Measurements from ENCODE around the gene PCID2.

The PCID2 gene

DNA sequence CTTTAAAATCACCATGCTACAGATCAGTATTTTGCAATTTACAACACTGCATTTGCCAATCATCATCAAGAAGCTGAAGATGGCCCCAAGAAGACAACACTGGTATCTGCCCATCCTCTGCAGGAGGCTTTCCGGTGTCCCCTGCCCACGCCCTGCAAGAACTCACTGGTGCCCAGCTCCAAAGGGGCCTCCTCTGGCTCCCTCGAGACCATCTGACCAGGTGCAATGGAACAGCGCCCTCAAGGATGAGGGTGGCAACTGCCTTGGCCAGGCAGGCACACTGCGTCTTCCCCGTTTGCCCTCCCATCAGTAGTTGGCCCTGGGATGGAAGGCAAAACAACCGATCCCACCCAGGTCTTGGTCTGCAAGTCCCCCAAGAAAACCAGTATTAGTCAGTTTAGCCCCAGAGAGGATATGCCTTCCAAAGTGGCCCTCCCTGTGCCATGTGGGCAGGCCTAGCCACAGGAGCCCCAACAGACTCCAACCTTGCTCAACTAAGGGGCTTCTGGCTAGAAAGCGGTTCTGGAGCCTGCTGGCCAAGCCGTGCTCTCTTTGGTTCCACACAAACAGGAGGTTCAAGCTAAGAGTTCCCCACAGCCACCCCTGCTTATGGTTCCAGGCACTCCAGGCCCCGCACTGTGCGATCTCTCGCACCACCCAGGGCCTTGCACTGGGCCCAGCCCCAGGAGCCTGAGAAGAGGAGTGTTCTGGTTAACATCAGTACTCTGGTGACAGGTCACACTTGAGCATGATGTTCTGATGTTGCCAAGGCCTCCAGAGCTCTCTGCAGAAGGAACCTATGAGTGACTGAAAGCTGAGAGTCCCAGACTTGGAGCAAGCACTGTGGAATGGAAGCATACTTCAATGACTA, 4.7 kb downstream of the PCID2 start:
- DNase-seq (ENCODE audit: low spot score): no peak
- in situ Hi-C loops (cut with MboI; ENCODE audit: low pct_unique_long_range_greater_than_20kb, low sequenced_read_pairs, unreplicated experiment): no loop called here
- TF ChIP-seq CTCF (IDR thresholded peaks at IDR 0.05; ENCODE audit: extremely low read depth, insufficient read depth, missing control alignments): no peak

- no peak for DNase-seq (ENCODE audit: low spot score)
- TF ChIP-seq CTCF (IDR thresholded peaks at IDR 0.05; ENCODE audit: extremely low read depth, insufficient read depth, missing control alignments): no peak
- in situ Hi-C loops (cut with MboI; ENCODE audit: low pct_unique_long_range_greater_than_20kb, low sequenced_read_pairs, unreplicated experiment): no loop called here
Measured at GRCh38 chr13:113202912-113203311, 5.6 kb downstream of the PCID2 start.

DNA sequence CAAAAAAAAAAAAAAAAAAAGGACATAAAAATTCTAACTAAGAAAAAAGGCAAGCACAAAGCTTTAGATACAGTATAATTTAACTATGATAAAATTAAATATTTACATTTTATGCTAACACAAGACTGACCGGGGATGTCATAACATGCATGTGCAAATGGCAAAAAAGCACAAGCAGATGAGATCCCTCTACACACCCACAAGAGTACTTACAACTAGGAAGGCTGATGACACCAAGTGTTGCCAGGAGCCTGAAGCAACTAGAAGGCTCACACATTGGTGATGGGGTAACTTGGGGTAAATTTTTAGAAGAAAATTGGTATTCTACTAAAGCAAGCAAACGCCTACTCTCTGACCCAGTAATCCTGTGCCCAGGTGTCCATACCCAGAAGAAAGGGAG, 6.7 kb downstream of the PCID2 start:
- in situ Hi-C loops (cut with MboI; ENCODE audit: low pct_unique_long_range_greater_than_20kb, low sequenced_read_pairs, unreplicated experiment): no loop called here
- no peak for TF ChIP-seq CTCF (IDR thresholded peaks at IDR 0.05; ENCODE audit: extremely low read depth, insufficient read depth, missing control alignments)
- no peak for DNase-seq (ENCODE audit: low spot score)

DNA sequence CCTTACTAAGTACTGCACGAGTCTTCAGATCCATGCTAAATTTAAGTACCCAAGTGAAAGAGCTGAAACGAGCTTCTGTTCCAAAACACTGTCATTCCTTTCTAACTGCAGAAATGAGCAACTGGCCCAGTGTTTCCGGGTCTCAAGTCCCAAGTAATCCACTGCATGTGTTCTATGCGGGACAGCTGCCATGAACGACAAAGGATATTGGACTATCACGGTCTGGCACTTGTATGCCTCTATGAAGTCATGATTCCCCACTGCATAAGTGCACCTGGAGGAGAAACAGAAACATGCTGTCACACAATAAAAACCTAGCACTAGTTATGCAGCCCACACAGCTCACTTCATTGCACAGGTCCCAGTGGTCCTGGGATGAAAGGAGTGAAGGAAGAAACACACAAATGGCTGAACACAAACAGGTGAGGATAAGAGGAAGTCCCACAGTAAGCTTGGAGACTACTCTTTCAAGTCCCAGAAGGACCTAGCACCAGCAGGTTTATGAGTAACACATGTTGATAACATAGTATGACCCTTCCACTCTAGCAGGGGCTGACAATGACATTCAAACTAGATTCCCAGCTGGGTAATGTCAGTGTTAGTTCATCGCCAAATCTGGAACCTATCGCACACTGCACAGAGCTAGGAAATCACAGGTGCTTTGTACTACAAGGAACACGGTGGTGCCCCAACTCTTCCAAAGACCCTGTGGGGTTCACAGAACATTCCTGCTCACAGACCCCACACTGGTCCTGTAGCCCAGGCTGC, 11.3 kb downstream of the PCID2 start:
- TF ChIP-seq CTCF (IDR thresholded peaks at IDR 0.05; ENCODE audit: extremely low read depth, insufficient read depth, missing control alignments): no peak
- in situ Hi-C loops (cut with MboI; ENCODE audit: low pct_unique_long_range_greater_than_20kb, low sequenced_read_pairs, unreplicated experiment): no loop called here
- no peak for DNase-seq (ENCODE audit: low spot score)

DNA sequence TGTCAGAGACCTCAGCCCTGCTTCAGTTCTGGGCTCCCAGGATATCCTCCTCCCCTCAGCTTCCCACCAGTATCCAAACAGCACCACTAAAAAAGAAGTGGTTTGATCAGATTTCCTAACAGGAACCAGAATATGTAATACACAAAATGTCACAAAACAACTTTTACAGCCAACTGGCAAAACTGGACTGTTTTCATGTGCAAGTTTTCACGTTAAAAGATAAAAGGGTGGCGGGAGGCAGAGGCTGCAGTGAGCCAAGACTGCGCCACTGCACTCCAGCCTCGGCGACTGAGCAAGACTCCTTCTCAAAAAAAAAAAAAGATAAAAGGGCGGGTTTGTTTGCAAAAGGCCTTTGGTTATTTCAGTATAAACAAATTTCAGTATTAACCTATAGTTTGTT, 13.1 kb downstream of the PCID2 start:
- in situ Hi-C loops (cut with MboI; ENCODE audit: low pct_unique_long_range_greater_than_20kb, low sequenced_read_pairs, unreplicated experiment): no loop called here
- no peak for TF ChIP-seq CTCF (IDR thresholded peaks at IDR 0.05; ENCODE audit: extremely low read depth, insufficient read depth, missing control alignments)
- DNase-seq (ENCODE audit: low spot score): no peak

GRCh38 chr13:113192902-113193301, 15.6 kb downstream of the PCID2 start:
- no peak for TF ChIP-seq CTCF (IDR thresholded peaks at IDR 0.05; ENCODE audit: extremely low read depth, insufficient read depth, missing control alignments)
- no peak for DNase-seq (ENCODE audit: low spot score)
- in situ Hi-C loops (cut with MboI; ENCODE audit: low pct_unique_long_range_greater_than_20kb, low sequenced_read_pairs, unreplicated experiment): no loop called here
